Measurements from ENCODE around the gene ACTN4. TPM values are rescaled to one million over a fixed set of nuclear protein-coding genes. Genes with fewer than 3 reads are reported as not detected.
A peak's percentile ranks its signal among the peaks of the same experiment; 100 is the strongest.
"Not testable (repeated sequence)": the region's sequence is repeated elsewhere in the genome, so short reads cannot be mapped to it uniquely, and the experiment has no call there.

The ACTN4 gene
- total RNA-seq = 100 to 1,000 TPM; 532 to 534 TPM

DNA sequence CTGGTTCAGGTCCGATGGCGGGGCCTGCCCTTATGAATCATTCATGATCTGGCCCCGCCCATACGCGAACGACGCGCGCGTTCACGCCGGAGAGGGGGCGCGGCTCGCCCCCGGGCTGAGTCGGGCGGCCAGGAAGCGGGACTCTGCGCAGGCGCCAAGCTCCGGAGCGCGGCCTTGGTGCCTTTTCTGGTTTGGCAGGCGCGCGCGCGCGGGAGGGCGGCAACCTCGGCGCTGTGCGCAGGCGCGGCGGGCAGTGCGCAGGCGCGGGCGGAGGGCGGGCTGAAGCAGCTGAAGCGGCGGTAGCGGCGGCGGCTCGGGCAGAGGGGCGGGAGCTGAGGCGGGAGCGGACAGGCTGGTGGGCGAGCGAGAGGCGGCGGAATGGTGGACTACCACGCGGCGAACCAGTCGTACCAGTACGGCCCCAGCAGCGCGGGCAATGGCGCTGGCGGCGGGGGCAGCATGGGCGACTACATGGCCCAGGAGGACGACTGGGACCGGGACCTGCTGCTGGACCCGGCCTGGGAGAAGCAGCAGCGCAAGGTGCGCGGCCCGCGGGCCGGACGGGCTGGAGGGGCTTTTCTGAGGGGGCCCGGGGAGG lies at the start of gene ACTN4:
ACTN4 (plus strand) TSS at position 282 of the 598 bp plus-strand sequence; CDS start at position 379, 97 bp downstream.
- no peaks in the 10 kb centered on the region for H3K27me3 Mint-ChIP-seq
- H3K36me3 Mint-ChIP-seq (ENCODE audit: low read depth) = peaks cover 33% of the 10 kb centered on the region
- ChIA-PET CTCF (interaction anchor here (0.6 to 3.3 kb wide), 20 partner anchors 9 to 283 kb away, joined by 3 to 34 read pairs (median 5); partner anchors contain the start of genes EIF3K, FAM98C, MRPS12 and SARS2), POLR2A (interaction anchor here (0.7 to 5.2 kb wide), 28 partner anchors 9 to 788 kb away, joined by 3 to 30 read pairs (median 4); partner anchors contain the start of genes EIF3K, FAM98C, HNRNPL and MAP4K1)
- DNase-seq = peak; percentile 100
- peaks cover 45% of the 10 kb centered on the region for H3K4me1 Mint-ChIP-seq
- peak within 1 kb of the TSS; percentile 80 for H3K27ac Mint-ChIP-seq
- peak within 1 kb of the TSS; percentile 89 for H3K4me3 Mint-ChIP-seq
- no peaks in the 10 kb centered on the region for H3K9me3 Mint-ChIP-seq

DNA sequence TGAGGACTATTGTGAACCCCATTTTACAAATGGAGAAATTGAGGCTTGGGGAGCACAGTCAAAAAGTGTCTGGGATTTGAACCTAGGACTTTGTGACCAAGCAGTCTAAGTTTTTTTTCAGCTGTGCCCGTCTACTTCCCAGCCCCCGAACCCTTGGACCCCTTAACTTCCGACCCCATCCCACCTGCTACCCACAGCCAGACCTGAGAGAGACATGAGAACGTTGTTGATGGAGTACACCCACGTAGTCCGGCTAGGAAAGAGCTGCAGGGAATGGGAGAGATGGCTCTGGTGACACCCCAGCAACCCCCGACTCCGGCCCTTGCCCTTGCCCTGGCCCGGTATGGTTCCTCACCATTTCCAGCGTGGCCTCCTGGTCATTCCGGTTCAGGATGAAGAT lies 47.7 kb upstream of the ACTN4 start:
- CTCF ChIA-PET = no interaction called here
- DNase-seq = no peak
- POLR2A ChIA-PET = interaction anchor here (0.9 to 1.4 kb wide), 2 partner anchors 18 to 82 kb away, joined by 3 read pairs; partner anchors contain the start of gene MAP4K1
- H3K27me3 Mint-ChIP-seq = no peaks in the 10 kb centered on the region
- H3K27ac Mint-ChIP-seq = no peak overlapping the region
- no peaks in the 10 kb centered on the region for H3K9me3 Mint-ChIP-seq
- peaks cover 52% of the 10 kb centered on the region for H3K36me3 Mint-ChIP-seq (ENCODE audit: low read depth)
- peaks cover 7% of the 10 kb centered on the region for H3K4me1 Mint-ChIP-seq
- H3K4me3 Mint-ChIP-seq = no peak overlapping the region

DNA sequence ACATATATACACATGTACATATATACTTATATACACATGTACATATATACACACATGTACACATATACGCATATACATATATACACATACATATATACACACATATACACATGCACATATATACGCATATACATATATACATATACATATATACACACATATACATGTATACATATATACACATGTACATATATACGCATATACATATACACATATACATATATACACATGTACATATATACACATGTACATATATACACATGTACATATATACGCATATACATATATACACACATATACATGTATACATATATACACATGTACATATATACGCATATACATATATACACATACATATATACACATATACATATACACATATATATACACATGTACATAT lies 44.6 kb upstream of the ACTN4 start:
- peaks cover 49% of the 10 kb centered on the region for H3K36me3 Mint-ChIP-seq (ENCODE audit: low read depth)
- H3K27ac Mint-ChIP-seq, DNase-seq, H3K9me3 Mint-ChIP-seq, POLR2A ChIA-PET, H3K27me3 Mint-ChIP-seq, CTCF ChIA-PET, H3K4me1 Mint-ChIP-seq, H3K4me3 Mint-ChIP-seq: not testable (repeated sequence)

DNA sequence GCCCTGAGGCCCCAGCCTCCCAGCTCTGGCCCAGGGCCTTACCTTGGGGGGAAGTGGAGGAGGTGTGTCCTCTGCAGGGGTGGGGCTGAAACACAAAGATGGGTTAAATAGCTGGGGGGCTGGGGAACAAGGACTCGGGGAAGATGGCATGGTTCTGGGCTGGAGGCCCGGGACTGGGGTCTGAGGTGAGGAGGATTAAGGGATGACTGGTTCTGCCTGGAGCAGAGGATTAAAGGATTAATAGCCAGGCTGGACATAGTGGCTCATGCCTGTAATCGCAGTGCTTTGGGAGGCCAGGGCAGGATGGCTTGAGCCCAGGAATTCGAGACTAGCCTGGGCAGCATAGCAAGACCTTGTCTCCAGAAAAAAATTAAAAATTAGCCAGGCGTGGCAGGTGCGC lies 41.3 kb upstream of the ACTN4 start:
- Mint-ChIP-seq H3K4me3 (no peak overlapping the region), H3K4me1 (peaks cover 10% of the 10 kb centered on the region), H3K27ac (no peak overlapping the region), H3K27me3 (no peaks in the 10 kb centered on the region), H3K9me3 (no peaks in the 10 kb centered on the region), H3K36me3 (ENCODE audit: low read depth) (peaks cover 63% of the 10 kb centered on the region)
- DNase-seq = no peak
- ChIA-PET POLR2A (interaction anchor here (1.8 kb wide), 1 partner anchor 11 kb away, joined by 4 read pairs; no protein-coding TSS in a partner anchor), CTCF (interaction anchor here (1.0 kb wide), 1 partner anchor 203 kb away, joined by 3 read pairs; the partner anchor contains the start of gene FAM98C)

DNA sequence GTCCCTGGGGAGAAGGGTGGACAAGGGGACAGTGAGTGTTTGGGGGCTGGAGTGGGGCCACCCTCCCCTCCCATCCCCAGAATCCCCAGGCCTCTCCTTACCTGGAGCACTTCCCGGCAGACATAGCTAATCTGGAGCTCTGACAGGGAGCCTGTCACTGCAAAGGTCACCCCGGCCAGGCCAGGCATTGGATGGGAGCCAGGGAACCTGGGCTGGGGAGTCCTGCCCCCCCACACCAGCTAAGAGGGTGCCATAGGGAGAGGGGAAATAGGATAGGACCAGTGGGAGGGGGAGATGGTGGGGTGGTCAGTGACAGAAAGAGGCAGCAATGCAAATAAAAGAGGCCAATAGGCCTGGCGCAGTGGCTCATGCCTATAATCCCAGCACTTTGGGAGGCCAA lies 33.2 kb upstream of the ACTN4 start:
- H3K36me3 Mint-ChIP-seq (ENCODE audit: low read depth) = peaks cover 67% of the 10 kb centered on the region
- H3K27ac Mint-ChIP-seq = no peak overlapping the region
- ChIA-PET POLR2A (interaction anchor here (1.1 kb wide), 1 partner anchor 11 kb away, joined by 3 read pairs; no protein-coding TSS in a partner anchor), CTCF (no interaction called here)
- DNase-seq = no peak
- peaks cover 55% of the 10 kb centered on the region for H3K4me1 Mint-ChIP-seq
- H3K9me3 Mint-ChIP-seq = no peaks in the 10 kb centered on the region
- no peak overlapping the region for H3K4me3 Mint-ChIP-seq
- H3K27me3 Mint-ChIP-seq = no peaks in the 10 kb centered on the region

DNA sequence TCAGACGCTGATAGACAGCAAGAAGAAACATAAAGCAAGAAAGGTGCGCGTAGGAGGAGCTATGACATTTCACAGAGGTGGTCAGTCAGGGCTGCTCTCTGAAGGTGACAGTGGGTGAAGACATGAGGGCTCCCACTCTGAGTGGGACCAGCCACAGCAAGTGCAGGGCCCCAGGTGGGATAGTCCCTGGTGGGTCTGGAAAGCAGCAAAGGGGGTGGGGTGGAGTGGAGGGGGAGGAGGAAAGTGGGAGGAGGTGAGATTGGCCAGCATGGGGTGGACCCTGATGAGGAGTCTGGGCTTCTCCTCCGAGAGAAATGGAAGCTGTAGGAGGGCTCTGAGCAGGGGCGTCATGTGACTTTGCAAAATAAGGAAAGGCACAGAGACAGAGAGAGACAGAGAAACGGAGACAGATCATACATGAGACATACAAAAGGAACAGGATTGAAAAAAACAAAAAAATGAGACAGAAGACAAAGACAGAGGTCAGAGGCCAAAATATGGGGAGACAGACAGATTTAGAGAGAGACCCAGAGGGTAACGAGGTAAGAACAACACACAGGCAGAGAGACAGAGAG lies 32.4 kb upstream of the ACTN4 start:
- Mint-ChIP-seq H3K36me3 (ENCODE audit: low read depth) (peaks cover 68% of the 10 kb centered on the region), H3K4me1 (peaks cover 58% of the 10 kb centered on the region), H3K4me3 (peak overlapping the region; percentile 99)

DNA sequence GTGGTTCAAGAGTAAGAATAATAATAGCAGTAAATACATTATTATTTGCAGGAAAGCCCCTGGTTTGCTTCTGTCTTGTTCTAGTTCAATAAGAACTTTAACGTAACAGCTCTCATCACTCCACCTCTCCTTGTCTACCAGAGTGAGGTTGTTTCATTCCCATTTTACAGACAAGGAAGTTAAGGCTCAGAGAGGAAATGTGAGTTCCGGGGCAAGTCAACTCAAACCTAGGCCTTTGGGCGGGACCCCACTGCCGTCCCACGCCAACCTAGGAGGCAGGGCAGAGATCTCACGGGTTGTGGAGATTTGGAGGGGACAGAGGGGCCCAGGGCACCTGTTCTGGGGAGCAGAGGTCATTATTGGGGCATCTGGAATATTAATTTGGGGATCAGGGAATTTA lies 31.2 kb upstream of the ACTN4 start:
- Mint-ChIP-seq H3K36me3 (ENCODE audit: low read depth) (peaks cover 64% of the 10 kb centered on the region), H3K27me3 (no peaks in the 10 kb centered on the region), H3K4me1 (peaks cover 57% of the 10 kb centered on the region), H3K4me3 (peak overlapping the region; percentile 99), H3K27ac (peak overlapping the region; percentile 93), H3K9me3 (no peaks in the 10 kb centered on the region)
- CTCF ChIA-PET = interaction anchor here (0.9 to 4.4 kb wide), 4 partner anchors 59 to 259 kb away, joined by 3 to 28 read pairs (median 8); no protein-coding TSS in a partner anchor
- POLR2A ChIA-PET = interaction anchor here (0.5 to 3.8 kb wide), 8 partner anchors 11 to 225 kb away, joined by 3 to 24 read pairs (median 4); no protein-coding TSS in a partner anchor
- peak; percentile 30 for DNase-seq

More for the DNA sequence above, 32.4 kb upstream of the ACTN4 start:
- Mint-ChIP-seq H3K9me3 (no peaks in the 10 kb centered on the region), H3K27me3 (no peaks in the 10 kb centered on the region), H3K27ac (peak overlapping the region; percentile 93)
- ChIA-PET CTCF (interaction anchor here (0.9 kb wide), 1 partner anchor 100 kb away, joined by 3 read pairs; no protein-coding TSS in a partner anchor), POLR2A (no interaction called here)
- no peak for DNase-seq

DNA sequence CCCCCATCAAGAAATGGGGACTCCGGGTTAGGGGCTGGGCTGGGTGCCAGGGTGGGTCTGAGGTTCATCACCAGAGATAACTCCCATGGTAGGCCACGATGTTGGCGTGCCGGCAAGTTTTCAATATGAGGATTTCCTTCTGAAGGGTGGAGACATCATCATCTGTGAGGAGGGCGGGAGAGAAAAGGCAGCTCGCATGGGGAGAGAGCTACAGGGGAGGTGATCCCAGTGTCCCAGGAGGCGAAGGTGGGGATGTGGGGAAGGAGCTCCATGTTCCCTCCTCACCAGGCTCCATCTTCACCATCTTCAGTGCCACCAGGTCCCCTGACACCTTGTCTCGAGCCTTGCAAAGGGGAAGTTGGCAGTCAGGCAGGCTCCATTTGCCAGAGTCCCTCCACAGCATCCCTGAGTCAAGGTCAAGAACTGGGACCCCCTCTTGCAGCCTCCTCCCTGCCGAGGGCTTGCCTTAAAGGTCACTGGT lies 30.1 kb upstream of the ACTN4 start:
- Mint-ChIP-seq H3K9me3 (no peaks in the 10 kb centered on the region), H3K36me3 (ENCODE audit: low read depth) (peaks cover 71% of the 10 kb centered on the region), H3K27ac (peak overlapping the region; percentile 93), H3K4me1 (peaks cover 59% of the 10 kb centered on the region), H3K4me3 (peak overlapping the region; percentile 99), H3K27me3 (no peaks in the 10 kb centered on the region)
- DNase-seq = peak; percentile 35
- ChIA-PET CTCF (interaction anchor here (0.9 to 5.9 kb wide), 10 partner anchors 18 to 313 kb away, joined by 3 to 43 read pairs (median 13); partner anchors contain the start of genes FAM98C, MRPS12, PSMD8 and SARS2), POLR2A (interaction anchor here (0.6 to 3.8 kb wide), 26 partner anchors 12 to 718 kb away, joined by 3 to 24 read pairs (median 4); partner anchors contain the start of genes ACTN4, GMFG, MRPS12 and PSMD8)

DNA sequence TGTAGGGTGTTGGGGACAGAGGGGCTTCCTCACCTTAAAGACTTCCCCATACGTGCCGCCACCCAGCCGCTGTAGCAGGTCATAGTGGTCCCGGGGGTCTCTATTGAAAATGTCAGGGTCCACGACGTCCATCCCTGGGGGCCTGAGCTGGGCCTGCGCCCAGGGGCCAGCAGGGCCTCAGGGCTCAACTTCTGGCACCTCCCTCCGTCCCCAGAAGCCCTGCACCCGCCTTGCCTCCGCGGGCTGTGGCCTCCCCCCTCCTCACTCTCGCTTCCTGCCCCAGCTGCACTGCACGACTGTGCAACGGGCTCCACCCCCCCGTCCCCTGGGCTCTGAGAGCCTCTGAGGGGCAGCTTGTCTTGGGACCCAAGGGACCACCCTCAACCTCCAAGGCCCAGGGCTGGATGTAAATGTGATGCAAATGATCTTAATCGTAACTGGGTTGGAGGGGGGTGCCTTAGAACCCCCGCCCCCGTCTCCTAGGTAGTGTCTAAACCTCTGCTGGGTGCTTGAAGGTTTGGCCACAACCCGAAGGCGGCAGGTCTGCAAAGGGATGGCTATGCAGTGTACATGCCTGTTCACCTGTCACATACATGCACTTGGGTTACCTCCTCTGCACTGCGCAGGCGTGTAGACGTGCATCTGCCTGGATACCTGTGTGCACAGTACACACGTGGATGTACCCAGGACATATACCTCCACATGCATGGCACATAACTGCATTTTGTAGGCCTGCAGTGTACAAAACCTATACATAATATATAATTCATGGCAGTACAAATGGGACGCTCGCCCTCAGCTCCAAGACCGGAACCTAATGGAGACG lies 29.5 kb upstream of the ACTN4 start, which contains the start of gene MAP4K1:
MAP4K1 (minus strand) TSS at position 190 of the 826 bp plus-strand sequence; CDS start at position 132, 58 bp downstream.
- peaks cover 55% of the 10 kb centered on the region for H3K4me1 Mint-ChIP-seq
- peak within 1 kb of the TSS; percentile 99 for H3K4me3 Mint-ChIP-seq
- H3K27ac Mint-ChIP-seq = peak within 1 kb of the TSS; percentile 93
- no peaks in the 10 kb centered on the region for H3K9me3 Mint-ChIP-seq
- H3K36me3 Mint-ChIP-seq (ENCODE audit: low read depth) = peaks cover 71% of the 10 kb centered on the region
- ChIA-PET CTCF (interaction anchor here (0.6 to 5.9 kb wide), 18 partner anchors 10 to 313 kb away, joined by 3 to 43 read pairs (median 10); partner anchors contain the start of genes ACTN4, FAM98C, MRPS12 and PSMD8), POLR2A (interaction anchor here (0.6 to 3.8 kb wide), 40 partner anchors 8 to 718 kb away, joined by 3 to 24 read pairs (median 4); partner anchors contain the start of genes ACTN4, FAM98C, GMFG and MRPS12)
- DNase-seq = peak; percentile 83
- H3K27me3 Mint-ChIP-seq = no peaks in the 10 kb centered on the region

DNA sequence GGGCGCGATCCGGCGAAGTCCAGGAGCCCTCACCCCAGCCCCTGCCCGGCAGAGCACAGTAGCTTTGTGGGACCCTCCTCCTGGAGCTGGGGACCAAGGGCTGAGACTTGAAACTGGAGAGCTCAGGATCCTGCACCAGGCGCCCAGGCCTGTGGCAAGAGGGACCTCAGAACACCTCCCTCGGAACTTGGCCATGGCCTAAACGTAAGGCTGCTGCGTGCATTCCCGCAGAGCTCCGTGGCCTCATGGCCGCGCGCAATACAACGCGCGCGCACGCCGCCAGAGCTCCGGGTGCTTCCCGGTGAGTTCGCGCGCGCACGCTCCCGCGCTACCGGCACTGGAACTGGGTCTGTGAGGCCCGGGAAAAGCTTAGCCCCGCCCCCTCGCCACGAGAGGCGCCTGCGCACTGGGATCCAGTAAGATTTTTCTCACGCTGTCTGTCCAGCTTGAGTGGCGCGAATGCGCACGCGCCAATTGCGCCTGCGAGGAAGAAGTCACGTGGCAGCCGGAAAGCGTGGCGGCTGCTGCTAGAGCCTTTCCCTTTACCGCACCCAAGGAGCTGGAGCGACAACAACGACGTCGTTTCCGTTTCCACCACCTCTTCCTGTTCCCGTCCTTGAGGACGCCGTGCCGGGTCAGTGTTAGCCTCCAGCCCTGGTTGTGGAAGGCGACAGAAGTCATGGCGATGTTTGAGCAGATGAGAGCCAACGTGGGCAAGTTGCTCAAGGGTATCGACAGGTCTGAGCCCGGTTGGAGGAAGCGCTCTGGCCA lies 28.7 kb upstream of the ACTN4 start, which contains the start of gene EIF3K:
EIF3K (plus strand) TSS at position 599 of the 771 bp plus-strand sequence; CDS start at position 680, 81 bp downstream.
- peaks cover 51% of the 10 kb centered on the region for H3K4me1 Mint-ChIP-seq
- H3K4me3 Mint-ChIP-seq = peak within 1 kb of the TSS; percentile 99
- POLR2A ChIA-PET = interaction anchor here (0.6 to 3.8 kb wide), 31 partner anchors 8 to 717 kb away, joined by 3 to 24 read pairs (median 4); partner anchors contain the start of genes ACTN4, FAM98C, GMFG and MRPS12
- no peaks in the 10 kb centered on the region for H3K9me3 Mint-ChIP-seq
- CTCF ChIA-PET = interaction anchor here (0.6 to 5.9 kb wide), 20 partner anchors 9 to 312 kb away, joined by 3 to 43 read pairs (median 5); partner anchors contain the start of genes ACTN4, FAM98C, MRPS12 and PSMD8
- DNase-seq = peak; percentile 98
- H3K36me3 Mint-ChIP-seq (ENCODE audit: low read depth) = peaks cover 72% of the 10 kb centered on the region
- peak within 1 kb of the TSS; percentile 93 for H3K27ac Mint-ChIP-seq
- no peaks in the 10 kb centered on the region for H3K27me3 Mint-ChIP-seq
